ENCODE measurements around the gene ANAPC2.

DNA sequence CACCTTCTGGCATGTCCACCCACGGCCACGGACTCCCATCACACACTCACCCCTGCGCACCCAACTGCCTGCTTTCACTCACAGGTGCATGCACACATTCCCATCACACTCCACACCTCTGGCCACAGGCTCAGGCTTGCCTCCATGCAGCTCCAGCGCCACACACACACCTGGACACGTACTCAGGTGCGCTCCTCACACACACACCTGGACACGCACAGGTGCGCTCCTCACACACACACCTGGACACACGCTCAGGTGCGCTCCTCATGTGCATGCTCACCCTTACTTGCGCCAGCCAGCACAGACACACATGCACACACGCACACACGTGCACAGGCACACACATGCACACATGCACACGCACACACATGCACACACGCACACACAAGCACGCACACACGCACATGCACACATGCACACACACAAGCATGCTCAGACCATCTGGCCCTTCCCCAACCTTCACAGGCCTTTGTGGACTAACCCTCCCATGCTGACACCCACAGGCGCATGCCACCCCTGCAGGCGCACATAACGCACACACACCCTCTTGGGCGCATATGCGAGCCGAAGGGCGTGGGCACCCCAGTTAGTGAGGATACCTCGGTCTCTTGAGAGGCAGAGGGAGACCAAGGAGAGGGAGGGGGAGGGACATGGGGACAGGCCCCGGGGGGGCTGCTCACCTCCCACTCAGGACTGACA is 41.1 kb downstream of the ANAPC2 start:
- TF ChIP-seq, protein P1, sequence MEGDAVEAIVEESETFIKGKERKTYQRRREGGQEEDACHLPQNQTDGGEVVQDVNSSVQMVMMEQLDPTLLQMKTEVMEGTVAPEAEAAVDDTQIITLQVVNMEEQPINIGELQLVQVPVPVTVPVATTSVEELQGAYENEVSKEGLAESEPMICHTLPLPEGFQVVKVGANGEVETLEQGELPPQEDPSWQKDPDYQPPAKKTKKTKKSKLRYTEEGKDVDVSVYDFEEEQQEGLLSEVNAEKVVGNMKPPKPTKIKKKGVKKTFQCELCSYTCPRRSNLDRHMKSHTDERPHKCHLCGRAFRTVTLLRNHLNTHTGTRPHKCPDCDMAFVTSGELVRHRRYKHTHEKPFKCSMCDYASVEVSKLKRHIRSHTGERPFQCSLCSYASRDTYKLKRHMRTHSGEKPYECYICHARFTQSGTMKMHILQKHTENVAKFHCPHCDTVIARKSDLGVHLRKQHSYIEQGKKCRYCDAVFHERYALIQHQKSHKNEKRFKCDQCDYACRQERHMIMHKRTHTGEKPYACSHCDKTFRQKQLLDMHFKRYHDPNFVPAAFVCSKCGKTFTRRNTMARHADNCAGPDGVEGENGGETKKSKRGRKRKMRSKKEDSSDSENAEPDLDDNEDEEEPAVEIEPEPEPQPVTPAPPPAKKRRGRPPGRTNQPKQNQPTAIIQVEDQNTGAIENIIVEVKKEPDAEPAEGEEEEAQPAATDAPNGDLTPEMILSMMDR (IDR thresholded peaks at IDR 0.05) = no peak
- TF ChIP-seq POLR2A (IDR thresholded peaks at IDR 0.05) = no peak
